Panc1 (cell line): ENCODE results near the gene GPR137. TPM values are rescaled to one million over a fixed set of nuclear protein-coding genes. Genes with fewer than 3 reads are reported as not detected.

Source experiments
- ATAC-seq: fragments of 200-7000 bp; cut with Tn5 transposase; 2 replicates; pipeline ENCODE4 v1.9.1; 2020; ENCODE audit warnings: mild to moderate bottlenecking, moderate library complexity
- BruUV-seq: library from RNA; stranded (reverse); fragments of 400-500 nt; replicated peaks from 2 replicates; lab custom pipeline; 2021; lab: Mats Ljungman, UMichigan
- CTCF ChIA-PET: fragments of 300-600 bp; sonication (Branson Sonifier 250); formaldehyde crosslinking; loops from one replicate; lab custom pipeline; 2022; ENCODE audit warnings: antibody characterized with exemption; lab: Charles Lee
- POLR2A ChIA-PET: fragments of 300-600 bp; sonication (Branson Sonifier 250); formaldehyde crosslinking; loops from one replicate; lab custom pipeline; 2022; ENCODE audit warnings: antibody characterized with exemption; lab: Charles Lee
- DNase-seq: peaks from one replicate; pipeline ENCODE4 v3.0.0-alpha.2; 2010; ENCODE audit warnings: low read depth, low spot score
- H3K27ac ChIP-seq: 2 replicates; pipeline ENCODE4 v1.5.1; 2011; ENCODE audit warnings: mild to moderate bottlenecking, low read length, inconsistent platforms
- H3K27me3 ChIP-seq: fragments of 200-500 bp; sonication (Bioruptor generic); 2 replicates; pipeline ENCODE4 v1.6.0; 2014; ENCODE audit warnings: low read length, inconsistent platforms; ENCODE audit not compliant: control insufficient read depth, insufficient read depth
- H3K36me3 ChIP-seq: fragments of 200-500 bp; sonication (Bioruptor generic); 2 replicates; pipeline ENCODE4 v1.5.1; 2014; ENCODE audit warnings: inconsistent platforms, mild to moderate bottlenecking, low read length, moderate library complexity; ENCODE audit not compliant: control insufficient read depth, insufficient read depth
- H3K4me1 ChIP-seq: 2 replicates; pipeline ENCODE4 v1.5.1; 2011; ENCODE audit warnings: inconsistent platforms, mild to moderate bottlenecking, low read length, moderate library complexity; ENCODE audit not compliant: control insufficient read depth, insufficient read depth
- H3K4me3 ChIP-seq, 2 experiments: 2 replicates each; pipeline ENCODE4 v1.5.1; 2011 to 2012; ENCODE audit warnings: low read depth in 2 of 2, low read length in 2 of 2, mild to moderate bottlenecking in 2 of 2, inconsistent platforms in 1 of 2, moderate library complexity in 1 of 2
- H3K9me3 ChIP-seq: fragments of 200-500 bp; sonication (Bioruptor generic); 2 replicates; pipeline ENCODE4 v1.5.1; 2014; ENCODE audit warnings: low read depth, mild to moderate bottlenecking, inconsistent platforms, low read length, moderate library complexity; ENCODE audit not compliant: control insufficient read depth, insufficient read depth
- POLR2AphosphoS5 ChIP-seq: IDR thresholded peaks from 2 replicates; pipeline ENCODE4 v1.6.1; 2012; ENCODE audit warnings: mild to moderate bottlenecking, low read depth, low read length, moderate library complexity
- SIN3A ChIP-seq: IDR thresholded peaks from 2 replicates; pipeline ENCODE4 v1.6.1; 2012; ENCODE audit warnings: low read depth, mild to moderate bottlenecking, low read length, moderate library complexity, borderline replicate concordance; ENCODE audit not compliant: insufficient read depth
- TCF7L2 ChIP-seq: IDR thresholded peaks from 2 replicates; pipeline ENCODE4 v1.6.1; 2011; ENCODE audit warnings: mild to moderate bottlenecking, low read depth, low read length, inconsistent platforms
- in situ Hi-C: cut with HindIII; loops from 2 replicates; pipeline ENCODE4 v1.10.0; 2016; ENCODE audit warnings: low sequenced_read_pairs, low pct_unique_long_range_greater_than_20kb
- intact Hi-C: fragments of 100-400 bp; cut with micrococcal nuclease; formaldehyde crosslinking; loops from one replicate; pipeline ENCODE4 v1.10.0; 2022; ENCODE audit not compliant: unreplicated experiment
- total RNA-seq: library from RNA; stranded (reverse); gene quantifications from one replicate; pipeline ENCODE4 v1.2.1, GENCODE V29; 2021; ENCODE audit not compliant: unreplicated experiment
- TF ChIP-seq, protein P1 (sequence below), 2 experiments: IDR thresholded peaks; 2 replicates each; pipeline ENCODE4 v1.6.1; 2011 to 2012; ENCODE audit warnings: low read depth in 2 of 2, control low read depth in 1 of 2, low read length in 1 of 2, mild to moderate bottlenecking in 1 of 2, moderate library complexity in 1 of 2; ENCODE audit not compliant: insufficient read depth in 1 of 2
- TF ChIP-seq, protein P2 (sequence below): fragments of 450-650 bp; IDR thresholded peaks from 2 replicates; pipeline ENCODE4 v1.5.1; 2017; ENCODE audit warnings: mild to moderate bottlenecking

Gene GPR137
- total RNA-seq, 1 experiment from 2014 or later, result 183 TPM

DNA sequence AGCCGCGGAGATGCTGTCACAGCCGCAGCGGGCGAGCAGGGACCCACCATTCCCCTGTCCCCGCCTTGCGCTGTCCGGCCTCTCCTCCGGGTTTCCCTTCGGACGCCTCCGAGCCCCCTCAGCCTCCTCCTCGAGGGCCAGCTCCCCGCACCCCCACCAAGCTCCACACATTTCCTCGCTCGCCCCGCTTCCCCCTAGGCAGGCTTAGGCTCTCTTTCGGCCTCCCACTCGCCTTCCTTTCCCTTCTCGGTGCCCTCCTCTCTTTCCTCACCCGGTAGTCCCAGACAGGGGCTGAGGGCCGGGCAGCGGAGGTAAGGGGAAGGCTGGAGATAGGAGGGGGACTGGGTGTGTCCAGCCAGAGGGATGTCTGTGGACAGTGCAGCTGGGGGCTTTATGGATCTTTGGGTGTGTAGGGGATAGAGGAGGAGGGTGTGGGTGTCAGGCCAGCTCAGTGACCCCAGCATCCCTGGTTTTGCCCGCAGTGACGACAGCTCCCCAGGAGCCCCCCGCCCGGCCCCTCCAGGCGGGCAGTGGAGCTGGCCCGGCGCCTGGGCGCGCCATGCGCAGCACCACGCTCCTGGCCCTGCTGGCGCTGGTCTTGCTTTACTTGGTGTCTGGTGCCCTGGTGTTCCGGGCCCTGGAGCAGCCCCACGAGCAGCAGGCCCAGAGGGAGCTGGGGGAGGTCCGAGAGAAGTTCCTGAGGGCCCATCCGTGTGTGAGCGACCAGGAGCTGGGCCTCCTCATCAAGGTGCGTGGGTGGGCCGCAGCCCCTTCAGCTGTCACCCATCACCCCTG lies 7.0 kb downstream of the GPR137 start:
- no peak for DNase-seq
- BruUV-seq, result no TSS peak
- no peak for ATAC-seq
- peak overlapping the region in 1 of 2 experiments; percentile 37; a peak in 1 of 4 replicates for H3K4me3 ChIP-seq
- ChIA-PET CTCF (interaction anchor here (0.6 to 1.4 kb wide), 3 partner anchors 9 to 57 kb away, joined by 3 to 6 read pairs (median 3); no protein-coding TSS in a partner anchor), POLR2A (no interaction called here)
- no peak overlapping the region for H3K27ac ChIP-seq
- H3K4me1 ChIP-seq, result 0 out of 2 replicates have a peak, but pooled peaks cover 6% of the 10 kb centered on the region
- in situ Hi-C loops (no loop called here), intact Hi-C loops (no loop called here)
- no peaks in the 10 kb centered on the region; the same call in none of the 2 replicates for H3K27me3 ChIP-seq
- H3K9me3 ChIP-seq, result no peaks in the 10 kb centered on the region
- no peaks in the 10 kb centered on the region for H3K36me3 ChIP-seq
- no peak for TF ChIP-seq POLR2AphosphoS5
- TF ChIP-seq, protein P1, sequence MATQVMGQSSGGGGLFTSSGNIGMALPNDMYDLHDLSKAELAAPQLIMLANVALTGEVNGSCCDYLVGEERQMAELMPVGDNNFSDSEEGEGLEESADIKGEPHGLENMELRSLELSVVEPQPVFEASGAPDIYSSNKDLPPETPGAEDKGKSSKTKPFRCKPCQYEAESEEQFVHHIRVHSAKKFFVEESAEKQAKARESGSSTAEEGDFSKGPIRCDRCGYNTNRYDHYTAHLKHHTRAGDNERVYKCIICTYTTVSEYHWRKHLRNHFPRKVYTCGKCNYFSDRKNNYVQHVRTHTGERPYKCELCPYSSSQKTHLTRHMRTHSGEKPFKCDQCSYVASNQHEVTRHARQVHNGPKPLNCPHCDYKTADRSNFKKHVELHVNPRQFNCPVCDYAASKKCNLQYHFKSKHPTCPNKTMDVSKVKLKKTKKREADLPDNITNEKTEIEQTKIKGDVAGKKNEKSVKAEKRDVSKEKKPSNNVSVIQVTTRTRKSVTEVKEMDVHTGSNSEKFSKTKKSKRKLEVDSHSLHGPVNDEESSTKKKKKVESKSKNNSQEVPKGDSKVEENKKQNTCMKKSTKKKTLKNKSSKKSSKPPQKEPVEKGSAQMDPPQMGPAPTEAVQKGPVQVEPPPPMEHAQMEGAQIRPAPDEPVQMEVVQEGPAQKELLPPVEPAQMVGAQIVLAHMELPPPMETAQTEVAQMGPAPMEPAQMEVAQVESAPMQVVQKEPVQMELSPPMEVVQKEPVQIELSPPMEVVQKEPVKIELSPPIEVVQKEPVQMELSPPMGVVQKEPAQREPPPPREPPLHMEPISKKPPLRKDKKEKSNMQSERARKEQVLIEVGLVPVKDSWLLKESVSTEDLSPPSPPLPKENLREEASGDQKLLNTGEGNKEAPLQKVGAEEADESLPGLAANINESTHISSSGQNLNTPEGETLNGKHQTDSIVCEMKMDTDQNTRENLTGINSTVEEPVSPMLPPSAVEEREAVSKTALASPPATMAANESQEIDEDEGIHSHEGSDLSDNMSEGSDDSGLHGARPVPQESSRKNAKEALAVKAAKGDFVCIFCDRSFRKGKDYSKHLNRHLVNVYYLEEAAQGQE (IDR thresholded peaks at IDR 0.05; ENCODE audit: insufficient read depth in 1 of 2, low read depth in 2 of 2, low read length in 1 of 2), result no peak
- TF ChIP-seq, protein P2, sequence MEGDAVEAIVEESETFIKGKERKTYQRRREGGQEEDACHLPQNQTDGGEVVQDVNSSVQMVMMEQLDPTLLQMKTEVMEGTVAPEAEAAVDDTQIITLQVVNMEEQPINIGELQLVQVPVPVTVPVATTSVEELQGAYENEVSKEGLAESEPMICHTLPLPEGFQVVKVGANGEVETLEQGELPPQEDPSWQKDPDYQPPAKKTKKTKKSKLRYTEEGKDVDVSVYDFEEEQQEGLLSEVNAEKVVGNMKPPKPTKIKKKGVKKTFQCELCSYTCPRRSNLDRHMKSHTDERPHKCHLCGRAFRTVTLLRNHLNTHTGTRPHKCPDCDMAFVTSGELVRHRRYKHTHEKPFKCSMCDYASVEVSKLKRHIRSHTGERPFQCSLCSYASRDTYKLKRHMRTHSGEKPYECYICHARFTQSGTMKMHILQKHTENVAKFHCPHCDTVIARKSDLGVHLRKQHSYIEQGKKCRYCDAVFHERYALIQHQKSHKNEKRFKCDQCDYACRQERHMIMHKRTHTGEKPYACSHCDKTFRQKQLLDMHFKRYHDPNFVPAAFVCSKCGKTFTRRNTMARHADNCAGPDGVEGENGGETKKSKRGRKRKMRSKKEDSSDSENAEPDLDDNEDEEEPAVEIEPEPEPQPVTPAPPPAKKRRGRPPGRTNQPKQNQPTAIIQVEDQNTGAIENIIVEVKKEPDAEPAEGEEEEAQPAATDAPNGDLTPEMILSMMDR, result no peak
- no peak for TF ChIP-seq SIN3A
- no peak for TF ChIP-seq TCF7L2

DNA sequence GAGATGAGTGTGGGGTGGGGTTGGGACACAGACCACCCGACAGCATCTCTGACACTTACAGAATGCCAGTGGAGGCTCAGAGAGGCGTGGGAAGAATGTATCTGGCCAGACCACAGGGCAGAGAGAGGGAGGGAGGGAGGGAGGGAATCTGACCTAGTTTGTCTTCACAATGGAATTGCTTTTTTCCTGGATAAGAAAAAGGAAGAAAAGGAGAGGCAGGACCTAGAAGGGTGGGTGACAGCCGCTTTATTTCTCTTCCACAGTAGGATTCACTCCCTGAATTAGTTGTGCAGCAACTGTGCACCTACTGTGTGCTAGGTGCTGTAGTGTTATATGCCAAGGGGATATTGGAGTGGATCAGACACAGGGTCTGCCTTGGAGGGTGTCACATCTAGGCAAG lies 9.1 kb downstream of the GPR137 start:
- Histone ChIP-seq H3K36me3 (no peaks in the 10 kb centered on the region), H3K27ac (no peak overlapping the region), H3K9me3 (no peaks in the 10 kb centered on the region), H3K27me3 (no peaks in the 10 kb centered on the region; the same call in none of the 2 replicates), H3K4me3 (no peak overlapping the region), H3K4me1 (0 out of 2 replicates have a peak, but pooled peaks cover 6% of the 10 kb centered on the region)
- ChIA-PET CTCF (no interaction called here), POLR2A (interaction anchor here (0.6 kb wide), 1 partner anchor 1564 kb away, joined by 26 read pairs; no protein-coding TSS in a partner anchor)
- no TSS peak for BruUV-seq
- intact Hi-C loops (no loop called here), in situ Hi-C loops (no loop called here)
- DNase-seq (no peak), ATAC-seq (no peak)
- no peak for TF ChIP-seq TCF7L2
- TF ChIP-seq POLR2AphosphoS5, result no peak
- no peak for TF ChIP-seq SIN3A
- TF ChIP-seq, protein P1 (IDR thresholded peaks at IDR 0.05; ENCODE audit: insufficient read depth in 1 of 2, low read depth in 2 of 2, low read length in 1 of 2), result no peak
- TF ChIP-seq, protein P2, result no peak
